ENCODE data around the gene FAM184B.

Gene FAM184B

GRCh38 chr4:17781300-17782287 is at the start of gene FAM184B:
FAM184B (minus strand) TSS chr4:17781621; CDS start chr4:17781299, 322 bp downstream.
- DNase-seq (ENCODE audit: low read depth, low spot score), result no peak

- DNase-seq (ENCODE audit: low read depth, low spot score), result no peak
Observed at GRCh38 chr4:17823871-17824669, 42.6 kb upstream of the FAM184B start.

DNA sequence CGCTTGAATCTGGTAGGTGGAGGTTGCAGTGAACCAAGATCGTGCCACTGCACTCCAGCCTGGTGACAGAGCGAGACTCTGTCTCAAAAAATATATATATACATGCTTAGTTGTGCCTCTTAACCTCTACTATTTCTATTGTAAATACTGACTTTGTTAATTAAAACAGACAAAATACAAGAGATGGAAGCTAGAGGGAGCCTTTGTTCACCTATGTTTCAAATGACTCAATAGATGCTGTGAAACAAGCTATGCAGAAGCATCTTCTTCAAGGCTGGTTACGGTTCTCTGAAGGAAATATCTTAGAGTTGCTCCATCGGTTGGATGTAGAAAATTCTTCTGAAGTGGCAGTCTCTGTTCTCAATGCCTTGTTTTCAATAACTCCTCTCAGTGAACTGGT is 35.6 kb upstream of the FAM184B start:
- peak; percentile 59 for DNase-seq (ENCODE audit: low read depth, low spot score)

GRCh38 chr4:17816142-17816541 is 34.7 kb upstream of the FAM184B start:
- DNase-seq (ENCODE audit: low read depth, low spot score), result no peak

DNA sequence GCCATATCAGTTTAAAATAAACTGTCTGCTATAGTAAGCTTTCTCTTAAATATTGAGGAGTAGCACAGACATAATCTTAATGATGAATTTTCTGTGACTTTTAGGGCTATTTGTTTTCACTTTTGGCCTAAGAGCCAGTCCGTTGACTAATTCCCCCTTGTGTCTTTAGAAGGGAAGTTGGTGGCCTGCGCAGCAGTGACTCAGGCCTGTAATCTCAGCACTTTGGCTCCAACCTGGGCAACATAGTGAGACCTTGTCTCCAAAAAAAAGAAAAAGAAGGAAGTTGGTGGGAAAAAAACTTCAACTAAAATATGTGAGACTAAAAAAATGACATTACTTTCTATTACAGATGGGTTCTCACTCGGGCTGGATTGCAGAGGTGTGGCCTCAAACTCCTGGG is 32.7 kb upstream of the FAM184B start:
- no peak for DNase-seq (ENCODE audit: low read depth, low spot score)

DNA sequence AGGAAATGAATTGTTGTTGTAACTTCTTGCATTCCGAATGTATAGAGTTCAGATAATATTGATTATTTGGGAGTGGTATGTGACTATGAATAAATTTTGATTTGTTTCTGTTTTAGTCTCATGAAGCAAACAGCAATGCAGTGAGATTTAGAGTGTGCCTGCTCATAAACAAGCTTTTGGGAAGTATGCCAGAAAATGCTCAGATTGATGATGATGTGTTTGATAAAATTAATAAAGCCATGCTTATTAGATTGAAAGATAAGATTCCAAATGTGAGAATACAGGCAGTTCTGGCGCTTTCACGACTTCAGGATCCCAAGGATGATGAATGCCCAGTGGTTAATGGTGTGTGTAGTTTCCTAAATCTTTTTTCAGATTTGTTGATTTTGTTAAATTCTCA is 31.4 kb upstream of the FAM184B start:
- no peak for DNase-seq (ENCODE audit: low read depth, low spot score)

GRCh38 chr4:17812125-17812524 is 30.7 kb upstream of the FAM184B start:
- no peak for DNase-seq (ENCODE audit: low read depth, low spot score)

- no peak for DNase-seq (ENCODE audit: low read depth, low spot score)
Observed at GRCh38 chr4:17811078-17811603, 29.7 kb upstream of the FAM184B start.

DNA sequence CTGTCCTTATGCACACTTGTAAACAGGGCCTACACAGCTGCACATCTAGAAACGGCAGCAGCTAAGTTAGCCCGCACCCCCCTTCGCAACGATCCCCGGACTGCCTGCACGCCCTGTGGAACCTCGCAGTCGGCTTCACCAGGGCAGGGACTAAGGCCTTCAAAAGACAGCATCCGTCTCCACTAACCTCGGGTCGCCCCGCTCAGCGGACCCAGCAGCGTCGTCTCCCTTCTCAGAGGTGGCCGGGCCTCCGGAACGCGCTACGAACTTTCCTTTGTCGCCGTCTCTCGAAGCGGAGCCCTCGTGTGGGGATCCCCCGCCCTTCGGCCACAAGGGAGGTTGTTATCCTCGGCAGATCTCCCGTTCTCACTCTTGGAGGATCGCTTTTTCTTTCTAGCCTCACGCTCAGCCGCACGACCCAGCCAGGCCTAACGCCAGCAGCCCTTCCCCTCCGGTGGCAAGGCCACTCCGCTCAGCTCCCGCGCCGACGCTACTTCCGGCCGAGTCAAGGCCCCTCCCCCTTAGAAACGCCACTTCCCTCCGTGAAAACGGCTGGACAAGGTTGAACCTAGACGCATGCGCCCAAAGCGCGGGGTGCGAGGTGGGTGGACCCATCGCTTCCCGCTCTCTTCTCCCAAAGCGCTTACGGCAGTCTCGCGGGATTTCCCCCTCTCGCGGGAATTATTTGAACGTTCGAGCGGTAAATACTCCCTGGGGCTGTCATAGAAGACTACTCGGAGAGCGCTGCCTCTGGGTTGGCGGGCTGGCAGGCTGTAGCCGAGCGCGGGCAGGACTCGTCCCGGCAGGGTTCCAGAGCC is 29.0 kb upstream of the FAM184B start, which contains the start of the genes DCAF16 and NCAPG:
DCAF16 (minus strand) TSS at position 498 of the 818 bp plus-strand sequence. CDS start 6,616 bp downstream, outside the sequence.
NCAPG (plus strand) TSS at position 720 of the 818 bp plus-strand sequence. CDS start 99 bp downstream, outside the sequence.
- DNase-seq (ENCODE audit: low read depth, low spot score), result peak; percentile 97

- no peak for DNase-seq (ENCODE audit: low read depth, low spot score)
Observed at GRCh38 chr4:17809667-17810066, 28.2 kb upstream of the FAM184B start.

GRCh38 chr4:17807446-17807845 is 26.0 kb upstream of the FAM184B start:
- DNase-seq (ENCODE audit: low read depth, low spot score), result no peak

GRCh38 chr4:17805580-17806155 is 24.2 kb upstream of the FAM184B start:
- no peak for DNase-seq (ENCODE audit: low read depth, low spot score)

DNA sequence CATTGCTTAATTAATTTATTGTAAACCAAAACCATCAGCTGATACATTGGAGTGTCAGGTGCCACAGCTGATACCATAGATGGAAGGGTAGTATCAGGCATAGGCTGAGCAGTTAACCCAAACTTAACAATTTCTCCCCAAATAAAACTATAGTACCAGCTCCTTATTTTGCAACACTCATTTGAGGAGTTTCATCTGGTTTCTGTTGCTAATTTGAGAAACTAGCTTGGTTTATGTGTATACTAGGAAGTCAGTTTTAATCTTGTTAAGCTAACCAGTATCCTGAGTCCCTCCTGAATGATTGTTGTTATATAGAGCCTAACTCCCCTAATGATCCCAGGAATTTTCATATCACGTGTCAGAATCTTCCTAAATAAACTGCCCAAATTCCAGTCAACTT is 16.4 kb upstream of the FAM184B start:
- DNase-seq (ENCODE audit: low read depth, low spot score), result no peak

DNA sequence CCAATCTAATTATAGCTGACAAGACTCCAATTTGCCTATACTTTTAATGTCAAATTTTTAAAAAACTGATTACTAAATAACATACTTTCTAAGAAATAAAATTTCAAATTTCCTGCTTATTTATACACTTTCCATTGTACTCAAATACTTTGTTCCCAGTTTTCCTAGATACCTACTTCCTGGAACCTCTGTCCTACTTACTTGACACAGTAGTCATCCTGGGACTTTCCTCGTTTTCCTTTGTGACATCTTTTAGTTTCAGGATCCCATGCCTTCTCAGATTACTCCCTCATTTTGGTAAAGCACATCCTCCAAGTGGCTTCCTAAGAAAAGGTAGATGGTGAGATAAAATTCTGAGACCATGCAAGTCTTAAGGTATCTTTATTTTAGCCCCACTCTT is 13.3 kb upstream of the FAM184B start:
- no peak for DNase-seq (ENCODE audit: low read depth, low spot score)

- DNase-seq (ENCODE audit: low read depth, low spot score), result no peak
Observed at GRCh38 chr4:17788956-17789355, 7.5 kb upstream of the FAM184B start.

- DNase-seq (ENCODE audit: low read depth, low spot score), result no peak
Observed at GRCh38 chr4:17787315-17787714, 5.9 kb upstream of the FAM184B start.

- no peak for DNase-seq (ENCODE audit: low read depth, low spot score)
Observed at GRCh38 chr4:17786567-17786966, 5.1 kb upstream of the FAM184B start.

GRCh38 chr4:17785858-17786257 is 4.4 kb upstream of the FAM184B start:
- no peak for DNase-seq (ENCODE audit: low read depth, low spot score)

GRCh38 chr4:17780501-17781299 is 721 bp downstream of the FAM184B start:
- DNase-seq (ENCODE audit: low read depth, low spot score), result no peak

- no peak for DNase-seq (ENCODE audit: low read depth, low spot score)
Observed at GRCh38 chr4:17778431-17778830, 3.0 kb downstream of the FAM184B start.
